ENCODE measurements around the gene NDUFAF8. TPM values are rescaled to one million over a fixed set of nuclear protein-coding genes. Genes with fewer than 3 reads are reported as not detected.

The NDUFAF8 gene
- total RNA-seq, 2 experiments from 2014 or later, result 34.6 to 38.6 TPM

- TF ChIP-seq CTCF (IDR thresholded peaks at IDR 0.05), result no peak
- Mint-ChIP-seq H3K4me1 (ENCODE audit: low read depth) (no peaks in the 10 kb centered on the region), H3K36me3 (ENCODE audit: low read depth) (no peaks in the 10 kb centered on the region), H3K9me3 (no peaks in the 10 kb centered on the region), H3K27me3 (no peaks in the 10 kb centered on the region), H3K27ac (no peak overlapping the region), H3K4me3 (no peak overlapping the region)
- CTCF ChIA-PET, result no interaction called here
- Histone ChIP-seq H3K36me3 (ENCODE audit: insufficient read depth, low read length) (peaks cover 2% of the 10 kb centered on the region), H3K4me3 (ENCODE audit: low read length) (no peak overlapping the region), H3K4me1 (ENCODE audit: insufficient read depth, low read length) (no peaks in the 10 kb centered on the region), H3K27me3 (ENCODE audit: control insufficient read depth in 1 of 2, insufficient read depth in 2 of 2, low read length in 2 of 2) (no peaks in the 10 kb centered on the region), H3K9me3 (ENCODE audit: control insufficient read depth in 1 of 2, insufficient read depth in 1 of 2, low read length in 2 of 2) (no peaks in the 10 kb centered on the region), H3K27ac (ENCODE audit: low read depth in 1 of 2, low read length in 2 of 2) (no peak overlapping the region)
- ATAC-seq (ENCODE audit: poor library complexity) (no peak), DNase-seq (no peak)
- intact Hi-C loops (cut with DNase I, micrococcal nuclease), result no loop called here
- POLR2A ChIA-PET, result no interaction called here
Observed at GRCh38 chr17:81202318-81202717, 36.8 kb upstream of the NDUFAF8 start.

- H3K9me3 ChIP-seq (ENCODE audit: control insufficient read depth in 1 of 2, insufficient read depth in 1 of 2, low read length in 2 of 2), result no peaks in the 10 kb centered on the region
- intact Hi-C loops (cut with DNase I, micrococcal nuclease), result no loop called here
- POLR2A ChIA-PET, result no interaction called here
- H3K9me3 Mint-ChIP-seq, result no peaks in the 10 kb centered on the region
- no peaks in the 10 kb centered on the region for H3K4me1 ChIP-seq (ENCODE audit: insufficient read depth, low read length)
- ATAC-seq (ENCODE audit: poor library complexity) (no peak), DNase-seq (no peak)
- H3K36me3 Mint-ChIP-seq (ENCODE audit: low read depth), result no peaks in the 10 kb centered on the region
- peaks cover 2% of the 10 kb centered on the region for H3K36me3 ChIP-seq (ENCODE audit: insufficient read depth, low read length)
- no peak overlapping the region for H3K4me3 ChIP-seq (ENCODE audit: low read length)
- no peak overlapping the region for H3K4me3 Mint-ChIP-seq
- no peak overlapping the region for H3K27ac ChIP-seq (ENCODE audit: low read depth in 1 of 2, low read length in 2 of 2)
- H3K27me3 Mint-ChIP-seq, result no peaks in the 10 kb centered on the region
- no peaks in the 10 kb centered on the region for H3K4me1 Mint-ChIP-seq (ENCODE audit: low read depth)
- no peak for TF ChIP-seq CTCF (IDR thresholded peaks at IDR 0.05)
- no peak overlapping the region for H3K27ac Mint-ChIP-seq
- no peaks in the 10 kb centered on the region for H3K27me3 ChIP-seq (ENCODE audit: control insufficient read depth in 1 of 2, insufficient read depth in 2 of 2, low read length in 2 of 2)
- CTCF ChIA-PET, result no interaction called here
Observed at GRCh38 chr17:81203136-81203535, 36.0 kb upstream of the NDUFAF8 start.

- DNase-seq (no peak), ATAC-seq (ENCODE audit: poor library complexity) (no peak)
- H3K4me3 Mint-ChIP-seq, result no peak overlapping the region
- no peaks in the 10 kb centered on the region for H3K4me1 Mint-ChIP-seq (ENCODE audit: low read depth)
- H3K9me3 Mint-ChIP-seq, result no peaks in the 10 kb centered on the region
- Histone ChIP-seq H3K4me1 (ENCODE audit: insufficient read depth, low read length) (no peaks in the 10 kb centered on the region), H3K4me3 (ENCODE audit: low read length) (no peak overlapping the region), H3K27me3 (ENCODE audit: control insufficient read depth in 1 of 2, insufficient read depth in 2 of 2, low read length in 2 of 2) (no peaks in the 10 kb centered on the region), H3K9me3 (ENCODE audit: control insufficient read depth in 1 of 2, insufficient read depth in 1 of 2, low read length in 2 of 2) (no peaks in the 10 kb centered on the region), H3K27ac (ENCODE audit: low read depth in 1 of 2, low read length in 2 of 2) (no peak overlapping the region), H3K36me3 (ENCODE audit: insufficient read depth, low read length) (peaks cover 2% of the 10 kb centered on the region)
- intact Hi-C loops (cut with DNase I, micrococcal nuclease), result no loop called here
- ChIA-PET CTCF (no interaction called here), POLR2A (no interaction called here)
- TF ChIP-seq CTCF (IDR thresholded peaks at IDR 0.05), result no peak
- no peaks in the 10 kb centered on the region for H3K36me3 Mint-ChIP-seq (ENCODE audit: low read depth)
- no peaks in the 10 kb centered on the region for H3K27me3 Mint-ChIP-seq
- H3K27ac Mint-ChIP-seq, result no peak overlapping the region
Observed at GRCh38 chr17:81204578-81204977, 34.5 kb upstream of the NDUFAF8 start.

Measured in CD4-positive, alpha-beta T cell (primary cell).